Activated CD4-positive, alpha-beta T cell treated with anti-CD3 and anti-CD28 coated beads, Interleukin-2, Interleukin-6, amounts not matched to agents 100 ng/mL and 50 ng/mL, durations not matched to agents 16 hours and 8 hours (primary cell): ENCODE measurements around the gene CT47B1.
"Not testable (repeated sequence)": the region's sequence is repeated elsewhere in the genome, so short reads cannot be mapped to it uniquely, and the experiment has no call there.

Experiments
- DNase-seq: peaks from one replicate; pipeline ENCODE4 v3.0.0-alpha.2; 2020

Gene CT47B1

DNA sequence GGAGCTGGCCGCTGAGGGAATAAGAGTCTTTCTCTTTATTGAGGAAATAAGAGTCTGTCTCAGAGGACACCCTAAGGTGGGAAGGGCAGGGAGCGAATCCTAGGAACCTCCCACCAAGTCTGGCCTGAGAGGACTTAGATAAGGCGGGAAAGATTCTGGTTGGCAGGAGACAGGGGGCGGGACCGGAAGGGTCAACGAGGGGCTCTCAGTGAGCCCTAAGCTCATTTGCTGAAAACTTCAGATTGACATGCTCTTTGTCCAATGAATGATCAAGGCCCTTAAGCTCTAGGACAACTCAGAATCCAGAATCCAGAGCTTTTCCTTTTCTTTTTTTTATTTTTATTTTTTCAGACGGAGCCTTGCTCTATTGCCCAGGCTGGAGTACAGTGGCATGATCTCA lies at the start of gene CT47B1:
Gene CT47B1 (minus strand): TSS at position 101 of the 400 bp plus-strand sequence. CDS start 196 bp downstream, outside the sequence.
- not testable (repeated sequence) for DNase-seq

DNA sequence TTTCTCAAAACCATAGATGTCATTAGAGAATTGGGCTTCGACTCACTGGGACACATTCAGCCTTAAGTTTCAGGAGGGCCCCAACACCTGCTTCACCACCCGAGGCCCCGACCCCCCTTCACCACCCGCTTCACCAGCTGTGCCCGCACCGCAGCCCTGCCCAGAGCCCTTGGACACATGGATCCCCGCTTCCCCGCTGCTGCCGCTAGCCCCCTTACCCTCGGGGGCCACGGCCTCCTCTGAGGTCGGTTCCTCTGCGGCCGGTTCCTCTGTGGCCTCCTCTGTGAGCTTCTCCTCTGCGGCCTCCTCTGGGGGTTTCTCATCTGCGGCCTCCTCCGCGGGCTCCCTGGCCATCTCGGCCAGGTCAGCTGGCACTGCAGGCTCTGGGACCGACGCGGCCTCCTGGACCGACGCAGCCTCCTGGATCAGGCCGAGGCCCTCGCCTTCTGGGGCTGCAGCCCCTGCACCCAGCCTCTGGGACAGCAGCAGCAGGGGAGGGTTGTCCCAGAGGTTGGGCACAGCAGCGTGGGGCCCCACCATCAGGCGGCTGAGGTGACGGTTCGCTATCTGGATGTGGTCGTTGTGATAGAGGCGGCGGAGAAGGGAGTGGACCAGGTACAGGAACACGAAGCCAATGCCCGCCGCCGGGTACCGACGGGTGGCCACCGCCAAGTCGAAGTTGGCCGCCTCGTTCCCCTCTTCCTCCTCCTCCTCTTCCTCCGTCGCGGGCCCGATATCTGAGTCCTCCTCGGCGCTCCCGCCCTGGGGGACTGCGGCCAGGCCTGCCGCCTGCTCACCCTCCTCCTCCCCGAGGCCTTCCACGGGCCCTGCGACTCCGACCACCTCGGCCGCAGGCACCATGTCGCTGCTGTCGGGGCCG lies 748 bp downstream of the CT47B1 start:
- no peak for DNase-seq

DNA sequence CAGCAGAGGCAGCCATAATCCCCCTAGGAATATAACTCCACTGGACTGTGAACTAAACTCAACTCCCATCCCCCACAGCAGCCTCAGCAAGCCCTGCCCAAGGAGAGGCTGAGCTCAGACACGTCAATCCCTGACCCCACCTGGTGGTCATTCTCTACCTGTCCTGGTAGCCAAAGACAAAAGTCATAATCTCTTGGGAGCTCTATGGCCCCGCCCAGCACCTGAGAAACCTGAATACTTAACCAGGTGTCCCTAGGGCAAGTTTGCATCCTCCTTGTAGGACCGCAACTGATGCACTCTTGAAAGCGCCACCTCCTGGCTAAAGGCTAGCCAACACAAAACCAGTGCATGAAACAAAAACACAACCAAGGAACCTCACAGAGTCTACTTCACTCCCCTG lies 18.4 kb downstream of the CT47B1 start:
- peak; percentile 3 for DNase-seq

DNA sequence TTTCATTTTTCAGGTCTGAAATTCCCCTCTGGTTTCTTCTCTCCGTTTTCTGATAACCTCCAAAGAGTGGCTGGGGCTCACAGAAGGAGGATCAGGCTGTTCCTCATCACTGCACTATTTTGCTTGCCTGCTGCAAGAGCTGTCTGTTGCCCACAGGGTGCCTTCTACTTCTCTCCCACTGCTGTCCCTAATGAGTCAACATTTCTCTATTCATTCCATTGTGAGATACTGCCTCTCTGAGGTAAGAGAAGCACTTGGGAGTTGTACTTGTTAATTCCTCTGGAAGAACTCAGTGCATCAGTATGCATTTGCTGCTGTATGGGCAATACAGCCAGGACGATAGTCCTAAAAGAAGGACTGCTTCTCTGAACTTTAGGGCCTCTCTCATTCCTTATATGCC lies 34.8 kb downstream of the CT47B1 start:
- no peak for DNase-seq

DNA sequence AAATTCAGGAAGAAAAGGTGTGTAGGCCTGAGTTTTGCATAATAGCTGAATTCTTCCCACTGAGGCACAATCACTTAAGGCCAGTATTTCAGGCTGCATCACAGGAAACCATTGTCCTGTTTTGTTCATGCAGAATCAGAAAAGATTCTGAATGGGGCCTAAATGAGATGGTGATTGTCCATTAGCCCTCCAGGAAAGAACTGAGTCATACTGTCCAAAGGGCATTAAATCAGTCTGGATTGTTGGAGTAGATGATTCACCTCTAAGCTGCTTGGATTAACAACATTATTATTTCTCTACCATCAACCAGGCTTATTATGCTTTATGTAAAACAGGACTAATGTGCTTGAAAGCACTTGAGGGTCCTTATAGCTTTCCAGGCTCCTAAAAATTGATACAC lies 36.2 kb downstream of the CT47B1 start:
- no peak for DNase-seq

DNA sequence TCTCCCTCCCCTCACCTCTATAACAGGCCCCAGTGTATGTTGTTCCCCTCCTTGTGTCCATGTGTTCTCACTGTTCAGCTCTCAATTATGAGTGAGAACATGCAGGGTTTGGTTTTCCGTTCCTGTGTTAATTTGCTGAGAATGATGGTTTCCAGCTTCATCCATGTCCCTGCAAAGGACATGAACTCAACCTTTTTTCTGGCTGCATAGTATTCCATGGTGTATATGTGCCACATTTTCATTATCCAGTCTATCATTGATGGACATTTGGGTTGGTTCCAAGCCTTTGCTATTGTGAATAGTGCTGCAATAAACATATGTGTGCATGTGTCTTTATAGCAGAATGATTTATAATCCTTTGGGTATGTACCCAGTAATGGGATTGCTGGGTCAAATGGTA lies 48.5 kb downstream of the CT47B1 start:
- DNase-seq = not testable (repeated sequence)

DNA sequence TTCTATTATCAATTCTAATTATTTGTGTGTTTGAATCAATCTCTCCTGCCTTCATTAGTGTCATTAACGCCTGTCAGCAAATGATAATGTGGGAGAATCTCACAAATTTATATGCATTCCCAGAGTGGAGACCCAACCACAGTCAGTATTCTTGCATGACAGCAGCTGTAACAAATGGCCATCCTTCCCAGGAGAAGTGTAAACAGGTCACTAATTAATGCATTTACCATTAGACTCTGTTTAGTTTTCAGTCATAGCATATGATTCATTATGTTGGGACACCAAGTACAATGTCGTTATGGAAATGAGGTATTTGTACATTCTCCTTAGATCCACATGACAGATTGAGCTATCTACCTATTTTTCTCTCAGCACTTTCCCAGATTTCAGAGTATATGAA lies 50.5 kb downstream of the CT47B1 start:
- DNase-seq = no peak

DNA sequence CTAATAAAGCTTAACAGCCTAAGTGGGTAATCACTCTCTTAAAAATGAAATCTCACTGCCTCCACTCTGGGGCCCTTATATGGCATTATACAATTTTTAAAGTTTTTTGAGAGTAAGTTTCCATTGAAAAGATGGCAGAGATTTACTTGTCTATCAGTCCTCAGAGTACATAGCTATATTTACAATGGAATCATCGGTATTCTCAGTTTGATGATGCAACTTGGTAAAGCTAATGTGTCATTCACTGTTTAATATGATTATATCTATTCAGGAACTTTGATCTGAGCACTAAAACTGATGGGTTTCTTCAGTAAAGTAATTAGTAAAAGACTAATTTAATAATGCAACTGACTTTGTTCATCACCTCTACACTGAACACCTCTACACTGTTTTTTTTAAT lies 51.6 kb downstream of the CT47B1 start:
- no peak for DNase-seq

DNA sequence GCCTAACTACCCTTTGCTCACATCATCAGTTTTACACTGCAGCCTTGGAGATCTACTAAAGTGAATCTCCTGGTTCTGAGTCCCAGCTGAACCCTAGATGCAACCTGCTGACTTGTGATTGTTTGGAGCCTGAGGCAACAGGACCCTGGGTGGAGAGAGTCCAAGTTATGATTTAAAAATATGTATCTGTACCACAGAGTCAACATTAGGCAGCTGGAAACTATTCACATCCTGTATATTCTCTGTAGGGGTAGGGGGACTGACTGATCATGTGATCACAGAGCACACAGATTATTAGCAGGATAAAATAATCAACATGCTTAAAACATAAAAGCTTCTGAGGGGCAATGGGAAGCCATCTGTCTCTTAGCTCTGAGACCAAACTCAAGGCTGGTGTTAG lies 52.1 kb downstream of the CT47B1 start:
- DNase-seq = no peak
